Neuronal stem cell (in vitro differentiated cells): ENCODE data around the gene EPHA6.

Experiments used
- DNase-seq: peaks from one replicate; pipeline ENCODE4 v3.0.0-alpha.2; 2013; ENCODE audit warnings: low spot score
- H2AFZ ChIP-seq: one replicate; pipeline ENCODE4 v1.6.1; 2013; ENCODE audit warnings: mild to moderate bottlenecking, low read length, inconsistent platforms
- H2AK5ac ChIP-seq: 2 replicates; pipeline ENCODE4 v1.6.1; 2013; ENCODE audit warnings: low read depth, mild to moderate bottlenecking, inconsistent platforms, low read length, moderate library complexity, mixed read lengths
- H2BK120ac ChIP-seq: 2 replicates; pipeline ENCODE4 v1.6.1; 2013; ENCODE audit warnings: low read depth, mild to moderate bottlenecking, inconsistent platforms, low read length, moderate library complexity, mixed read lengths
- H2BK12ac ChIP-seq: one replicate; pipeline ENCODE4 v1.6.1; 2013; ENCODE audit warnings: low read length, inconsistent platforms
- H2BK15ac ChIP-seq: 2 replicates; pipeline ENCODE4 v1.6.1; 2013; ENCODE audit warnings: mild to moderate bottlenecking, low read length, inconsistent platforms, mixed read lengths
- H2BK5ac ChIP-seq: one replicate; pipeline ENCODE4 v1.6.1; 2013; ENCODE audit warnings: inconsistent platforms, mild to moderate bottlenecking, low read length, moderate library complexity
- H3K14ac ChIP-seq: one replicate; pipeline ENCODE4 v1.6.1; 2013; ENCODE audit warnings: low read length, inconsistent platforms
- H3K18ac ChIP-seq: 2 replicates; pipeline ENCODE4 v1.6.1; 2013; ENCODE audit warnings: low read length, inconsistent platforms
- H3K23ac ChIP-seq: 2 replicates; pipeline ENCODE4 v1.6.1; 2013; ENCODE audit warnings: low read depth, mild to moderate bottlenecking, mixed read lengths, low read length, inconsistent platforms; ENCODE audit not compliant: poor library complexity
- H3K27ac ChIP-seq: replicated peaks from 3 replicates; pipeline ENCODE4 v1.5.1; 2013; ENCODE audit warnings: low read length, inconsistent platforms
- H3K27me3 ChIP-seq, 3 experiments: 2 replicates each; pipeline ENCODE4 v1.6.1; 2013; ENCODE audit warnings: low read length in 3 of 3, mild to moderate bottlenecking in 2 of 3, inconsistent platforms in 1 of 3, low read depth in 1 of 3, mixed read lengths in 1 of 3, moderate library complexity in 1 of 3; ENCODE audit not compliant: control insufficient read depth in 3 of 3, insufficient read depth in 3 of 3
- H3K36me3 ChIP-seq, 2 donors: replicated peaks in 1 of 2; 2 replicates each; pipeline ENCODE4 v1.6.1; 2013; ENCODE audit warnings: low read length in 2 of 2; ENCODE audit not compliant: control insufficient read depth in 2 of 2, insufficient read depth in 2 of 2
- H3K4ac ChIP-seq: 2 replicates; pipeline ENCODE4 v1.6.1; 2013; ENCODE audit warnings: inconsistent platforms, mild to moderate bottlenecking, low read length, moderate library complexity
- H3K4me1 ChIP-seq, 2 donors: 1 replicate in 1 of 2; 2 replicates in 1 of 2; pipeline ENCODE4 v1.6.1; 2013; ENCODE audit warnings: low read length in 2 of 2, low read depth in 1 of 2; ENCODE audit not compliant: control insufficient read depth in 2 of 2, insufficient read depth in 1 of 2
- H3K4me2 ChIP-seq: one replicate; pipeline ENCODE4 v1.6.1; 2013; ENCODE audit warnings: mild to moderate bottlenecking, low read length, inconsistent platforms; ENCODE audit not compliant: insufficient read depth, poor library complexity, severe bottlenecking
- H3K4me3 ChIP-seq, 2 donors: 2 replicates each; pipeline ENCODE4 v1.5.1; 2013; ENCODE audit warnings: low read length in 2 of 2, mild to moderate bottlenecking in 2 of 2, inconsistent platforms in 1 of 2, moderate library complexity in 1 of 2
- H3K79me1 ChIP-seq: one replicate; pipeline ENCODE4 v1.6.1; 2013; ENCODE audit warnings: low read depth, mild to moderate bottlenecking, inconsistent platforms, low read length, moderate library complexity
- H3K9ac ChIP-seq: one replicate; pipeline ENCODE4 v1.6.1; 2013; ENCODE audit warnings: mild to moderate bottlenecking, low read depth, low read length, inconsistent platforms; ENCODE audit not compliant: poor library complexity
- H3K9me3 ChIP-seq, 2 donors: replicated peaks in 1 of 2; 2 replicates each; pipeline versions ENCODE3 to v1.6.1; 2013; ENCODE audit warnings: low read length in 2 of 2, mild to moderate bottlenecking in 2 of 2, inconsistent platforms in 1 of 2, low read depth in 1 of 2, mixed read lengths in 1 of 2, moderate library complexity in 1 of 2; ENCODE audit not compliant: control insufficient read depth in 2 of 2, insufficient read depth in 1 of 2
- H4K8ac ChIP-seq: one replicate; pipeline ENCODE4 v1.6.1; 2013; ENCODE audit warnings: low read depth, mild to moderate bottlenecking, inconsistent platforms, low read length, moderate library complexity
- H4K91ac ChIP-seq: one replicate; pipeline ENCODE4 v1.6.1; 2013; ENCODE audit warnings: low read length, low read depth, mild to moderate bottlenecking, inconsistent platforms; ENCODE audit not compliant: poor library complexity
- WGBS, 2 donors: extraction: QIAGEN DNeasy Blood & Tissue Kit; methylation state at CpG; one replicate each; pipeline ENCODE4 v1.1.7; 2013; ENCODE audit warnings: missing lambda C conversion rate in 2 of 2, mixed read lengths in 1 of 2; ENCODE audit not compliant: insufficient read length in 2 of 2, insufficient replicate concordance in 1 of 2; ENCODE audit errors: extremely low coverage in 2 of 2; 5-methylcytosine and 5-hydroxymethylcytosine counted together

The EPHA6 gene

GRCh38 chr3:97306226-97306625 lies 491.8 kb downstream of the EPHA6 start:
- Histone ChIP-seq H3K23ac (no peak overlapping the region), H2BK5ac (no peak overlapping the region), H3K4me2 (no peak overlapping the region), H2AK5ac (no peak overlapping the region), H4K8ac (no peak overlapping the region), H3K18ac (no peak overlapping the region), H3K9me3 (no peaks in the 10 kb centered on the region), H2BK12ac (no peak overlapping the region), H3K4me1 (no peaks in the 10 kb centered on the region), H3K27me3 (no peaks in the 10 kb centered on the region), H2AFZ (no peak overlapping the region), H3K27ac (no peak overlapping the region), H2BK120ac (no peak overlapping the region), H3K14ac (no peak overlapping the region), H3K9ac (no peak overlapping the region), H3K79me1 (no peaks in the 10 kb centered on the region), H3K4me3 (no peak overlapping the region), H3K36me3 (no peaks in the 10 kb centered on the region), H2BK15ac (no peak overlapping the region), H3K4ac (no peak overlapping the region), H4K91ac (no peak overlapping the region)
- no peak for DNase-seq
- WGBS, 2 donors, result no CpG with 5 or more reads among the region's 1 CpG

GRCh38 chr3:97338375-97338774 lies 524.0 kb downstream of the EPHA6 start:
- H3K14ac ChIP-seq, result no peak overlapping the region
- no peak overlapping the region for H2BK120ac ChIP-seq
- no peaks in the 10 kb centered on the region for H3K36me3 ChIP-seq
- H4K8ac ChIP-seq, result no peak overlapping the region
- H3K4me3 ChIP-seq, result no peak overlapping the region
- no peak overlapping the region for H2BK12ac ChIP-seq
- no peak overlapping the region for H3K9ac ChIP-seq
- no peak overlapping the region for H3K27ac ChIP-seq
- H3K27me3 ChIP-seq, result no peaks in the 10 kb centered on the region
- H4K91ac ChIP-seq, result no peak overlapping the region
- H2BK5ac ChIP-seq, result no peak overlapping the region
- no peak overlapping the region for H3K18ac ChIP-seq
- DNase-seq, result no peak
- H3K9me3 ChIP-seq, result no peaks in the 10 kb centered on the region
- no peaks in the 10 kb centered on the region for H3K79me1 ChIP-seq
- WGBS, 2 donors, result no CpG with 5 or more reads among the region's 3 CpGs
- no peak overlapping the region for H3K4me2 ChIP-seq
- H2AK5ac ChIP-seq, result no peak overlapping the region
- no peak overlapping the region for H3K4ac ChIP-seq
- no peak overlapping the region for H3K23ac ChIP-seq
- no peak overlapping the region for H2BK15ac ChIP-seq
- H3K4me1 ChIP-seq, result no peaks in the 10 kb centered on the region
- no peak overlapping the region for H2AFZ ChIP-seq

DNA sequence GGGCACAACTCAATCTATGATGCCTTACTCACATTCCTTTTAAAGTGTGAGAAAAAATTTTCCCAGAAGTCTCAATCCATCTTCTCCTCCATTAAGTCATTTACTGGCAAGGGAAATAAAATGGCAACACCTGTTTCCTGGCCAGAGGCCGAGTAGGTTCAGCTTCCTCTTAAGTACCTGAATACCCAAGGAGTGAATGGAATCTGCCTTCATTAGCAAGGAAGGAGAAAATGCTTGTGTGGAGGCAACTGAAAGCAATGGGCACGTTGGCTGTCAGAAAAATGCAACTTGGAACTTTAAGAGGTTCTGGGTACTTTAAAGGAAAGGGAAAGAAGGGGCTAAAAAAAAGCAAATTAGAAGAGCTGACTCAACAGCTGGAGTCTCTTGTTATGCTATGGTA lies 526.5 kb downstream of the EPHA6 start:
- Histone ChIP-seq H2BK15ac (no peak overlapping the region), H3K23ac (no peak overlapping the region), H3K4me2 (no peak overlapping the region), H2AK5ac (no peak overlapping the region), H3K27ac (no peak overlapping the region), H4K91ac (no peak overlapping the region), H3K4me1 (no peaks in the 10 kb centered on the region), H3K9ac (no peak overlapping the region), H2BK5ac (no peak overlapping the region), H3K36me3 (no peaks in the 10 kb centered on the region), H2AFZ (no peak overlapping the region), H3K18ac (no peak overlapping the region), H3K4me3 (no peak overlapping the region), H3K4ac (no peak overlapping the region), H3K14ac (no peak overlapping the region), H3K27me3 (no peaks in the 10 kb centered on the region), H3K9me3 (no peaks in the 10 kb centered on the region), H4K8ac (no peak overlapping the region), H2BK12ac (no peak overlapping the region), H3K79me1 (no peaks in the 10 kb centered on the region), H2BK120ac (no peak overlapping the region)
- WGBS, 2 donors, result no CpG with 5 or more reads among the region's 2 CpGs
- no peak for DNase-seq

DNA sequence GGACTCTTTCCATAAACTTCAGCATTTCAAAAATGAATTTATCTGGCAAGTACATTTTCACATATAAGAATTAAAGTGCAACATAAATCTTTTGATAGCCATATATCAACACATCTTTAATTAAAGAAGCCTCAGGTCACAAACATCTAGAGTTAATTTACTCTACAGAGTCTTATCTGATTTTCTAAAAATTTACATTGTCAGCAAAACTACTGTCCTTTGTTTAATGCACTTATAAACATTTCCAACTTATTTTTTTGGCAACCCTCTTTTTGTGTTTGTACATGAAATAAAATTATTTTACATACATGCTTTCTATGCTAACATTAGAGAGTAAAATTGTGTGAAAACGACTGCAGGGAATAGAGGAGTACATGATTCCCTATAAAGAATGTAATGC lies 533.4 kb downstream of the EPHA6 start:
- no peak overlapping the region for H2AFZ ChIP-seq
- H3K27me3 ChIP-seq, result no peaks in the 10 kb centered on the region
- no peaks in the 10 kb centered on the region for H3K79me1 ChIP-seq
- no peak overlapping the region for H4K91ac ChIP-seq
- H3K36me3 ChIP-seq, result no peaks in the 10 kb centered on the region
- no peak overlapping the region for H3K18ac ChIP-seq
- no peak overlapping the region for H2BK15ac ChIP-seq
- no peaks in the 10 kb centered on the region for H3K9me3 ChIP-seq
- H3K4me2 ChIP-seq, result no peak overlapping the region
- no peak overlapping the region for H3K14ac ChIP-seq
- no peak overlapping the region for H4K8ac ChIP-seq
- H3K4me3 ChIP-seq, result no peak overlapping the region
- no peak overlapping the region for H2AK5ac ChIP-seq
- H3K4me1 ChIP-seq, result no peaks in the 10 kb centered on the region
- no peak for DNase-seq
- H2BK120ac ChIP-seq, result no peak overlapping the region
- H2BK5ac ChIP-seq, result no peak overlapping the region
- no peak overlapping the region for H3K27ac ChIP-seq
- H3K23ac ChIP-seq, result no peak overlapping the region
- H2BK12ac ChIP-seq, result no peak overlapping the region
- no peak overlapping the region for H3K4ac ChIP-seq
- WGBS, 2 donors, result no CpG with 5 or more reads among the region's 1 CpG
- no peak overlapping the region for H3K9ac ChIP-seq
